ENCODE data around the gene NFIA.

The NFIA gene

DNA sequence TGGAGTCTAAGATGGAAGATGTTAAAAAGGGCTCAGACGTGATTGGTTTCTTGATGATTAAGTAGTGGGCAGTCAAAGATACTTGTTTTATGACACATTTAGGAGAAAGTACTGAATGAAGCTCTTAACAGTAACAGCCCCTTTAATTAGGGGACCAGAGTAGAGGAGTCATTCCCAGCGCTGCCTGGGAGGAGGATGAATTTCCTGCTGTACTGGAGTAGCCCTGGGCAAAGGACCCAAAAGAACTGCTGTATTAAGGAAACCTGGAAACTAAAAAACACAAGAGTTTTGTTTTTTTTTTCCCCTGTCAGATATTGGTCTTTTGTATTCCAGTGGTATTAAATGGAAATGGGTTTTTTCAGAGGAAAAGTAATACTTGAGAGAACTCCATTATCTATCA lies 126.5 kb downstream of the NFIA start:
- DNase-seq (ENCODE audit: low read depth in 2 of 3, low spot score in 2 of 3), result no peak

DNA sequence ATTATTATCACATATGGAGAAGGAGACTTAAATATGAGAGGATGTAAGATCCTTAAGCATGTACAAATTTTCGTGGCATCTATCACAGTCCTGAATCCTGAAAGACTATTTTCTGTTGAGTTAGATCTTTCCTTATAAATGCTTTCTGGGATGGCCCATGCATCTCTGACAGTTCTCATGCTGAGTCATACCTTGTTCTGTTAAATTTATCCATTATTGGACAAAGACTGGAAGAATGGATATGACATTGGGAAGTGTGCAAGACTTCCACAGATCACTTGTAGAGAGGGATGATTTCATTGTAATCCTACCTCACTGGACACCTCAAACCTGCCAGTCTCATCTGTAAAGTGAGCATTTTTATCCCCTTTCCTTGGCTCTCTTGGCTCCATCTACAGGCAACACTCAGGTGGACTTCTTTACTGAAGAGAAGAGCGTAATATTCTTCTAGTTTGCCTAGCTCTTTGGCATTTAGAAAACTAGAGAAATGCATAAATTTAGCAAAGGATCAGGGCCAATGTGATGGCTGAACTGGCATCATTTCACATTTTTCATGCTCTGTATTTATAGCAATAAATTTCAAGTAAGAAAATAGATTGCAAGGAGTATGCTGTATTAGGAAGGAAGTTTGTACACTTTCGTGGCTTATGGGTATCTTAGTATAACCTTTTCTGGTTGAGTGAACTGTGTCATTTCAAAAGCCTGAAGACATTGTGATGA lies 128.2 kb downstream of the NFIA start:
- DNase-seq (ENCODE audit: low read depth in 2 of 3, low spot score in 2 of 3), result no peak

DNA sequence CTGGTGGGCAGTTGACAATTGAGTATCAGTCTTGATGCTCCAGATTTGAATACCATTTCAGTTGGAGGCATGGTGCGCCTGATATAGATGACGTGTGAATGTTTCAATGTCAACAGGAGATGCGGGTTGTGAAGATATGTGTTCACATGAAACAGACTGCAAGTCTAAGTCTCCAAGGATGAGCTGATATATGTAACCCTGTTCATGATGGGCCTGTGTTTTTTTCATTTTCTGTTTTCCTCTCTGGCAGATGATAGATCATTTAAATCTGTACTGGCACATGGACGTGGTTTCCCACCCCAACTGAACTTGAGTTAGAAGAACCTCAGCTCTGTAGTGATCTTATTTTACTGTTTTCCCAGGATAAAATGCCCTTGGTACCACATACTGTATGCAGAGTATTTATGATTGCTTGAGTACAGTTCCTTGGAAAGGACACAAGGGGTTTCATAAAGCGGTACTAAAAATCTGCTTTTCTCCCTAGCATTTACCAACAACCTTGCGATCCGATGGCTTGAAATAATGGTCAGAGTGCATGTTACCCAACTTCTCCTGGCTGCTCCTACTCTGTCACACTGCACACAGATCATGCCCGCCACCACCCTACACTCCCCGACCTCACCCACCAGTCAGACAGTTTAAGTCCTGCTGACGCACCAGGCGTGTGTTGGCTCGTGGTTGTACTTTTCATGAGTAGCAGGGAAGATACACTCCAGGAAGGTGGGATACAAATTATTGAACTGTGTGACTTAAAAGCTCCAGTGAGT lies 131.1 kb downstream of the NFIA start:
- no peak for DNase-seq (ENCODE audit: low read depth in 2 of 3, low spot score in 2 of 3)

DNA sequence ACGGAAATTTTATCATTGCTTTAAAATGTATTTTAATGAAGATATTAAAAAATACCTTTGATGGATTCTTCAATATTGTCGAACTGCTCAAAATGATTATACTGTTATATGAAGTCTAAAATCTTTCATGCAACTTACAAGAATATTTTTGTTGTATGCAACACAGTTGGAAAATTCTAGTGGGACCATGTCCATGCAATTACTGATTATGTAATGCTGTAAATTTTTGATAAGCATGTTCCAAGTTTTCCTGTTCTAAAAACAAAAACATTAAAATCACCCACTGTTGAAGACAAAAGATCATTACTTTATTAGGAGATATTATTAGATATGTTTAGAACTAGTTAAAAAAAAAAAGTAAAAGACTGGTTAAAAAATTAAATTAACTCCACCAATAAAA lies 132.8 kb downstream of the NFIA start:
- DNase-seq (ENCODE audit: low read depth in 2 of 3, low spot score in 2 of 3), result no peak

DNA sequence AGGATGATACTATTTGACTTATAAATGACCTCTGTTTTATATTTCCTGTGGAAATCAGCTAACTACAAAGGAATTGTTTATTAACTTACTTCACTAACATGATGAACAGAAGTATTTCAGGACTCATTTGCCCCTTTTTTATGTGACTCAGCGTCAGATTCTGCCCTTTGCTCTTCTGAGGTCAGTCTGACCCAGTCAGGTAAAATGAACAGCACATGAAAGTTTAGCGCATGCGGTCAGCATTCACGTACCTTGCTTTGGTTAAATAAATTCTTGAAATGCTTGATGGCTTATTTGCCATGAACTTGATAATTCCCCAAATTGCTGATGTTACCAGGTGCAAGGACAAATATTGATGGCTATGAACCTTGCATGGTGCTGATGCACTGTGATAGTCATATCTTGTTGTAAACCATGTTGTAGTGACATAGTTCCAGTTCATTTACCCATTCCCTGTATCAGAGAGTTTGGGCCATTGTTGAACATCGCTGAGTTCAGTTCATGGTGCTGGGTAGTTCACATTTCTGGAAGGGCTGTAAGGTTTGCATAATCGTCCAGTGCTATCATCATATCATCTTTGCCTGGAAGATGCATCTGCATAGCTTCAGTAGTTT lies 133.4 kb downstream of the NFIA start:
- DNase-seq (ENCODE audit: low read depth in 2 of 3, low spot score in 2 of 3), result no peak

DNA sequence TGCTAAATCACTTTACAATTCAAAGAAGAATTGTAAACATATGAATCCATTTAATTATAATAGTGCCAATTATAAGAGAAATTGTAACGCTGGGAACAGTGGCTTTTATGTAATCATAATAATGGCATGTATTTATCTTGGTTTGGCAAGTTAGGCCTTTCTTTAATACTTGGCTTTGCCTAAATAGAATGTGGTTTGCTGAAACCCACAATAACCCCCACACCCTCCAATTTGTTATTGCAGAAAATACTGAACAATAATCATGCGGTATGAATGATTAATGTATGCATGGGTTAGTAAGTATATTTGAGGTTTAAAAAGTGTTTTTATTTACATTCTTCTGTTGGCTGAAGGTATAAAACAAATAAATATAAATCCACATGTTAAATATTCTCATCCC lies 138.2 kb downstream of the NFIA start:
- no peak for DNase-seq (ENCODE audit: low read depth in 2 of 3, low spot score in 2 of 3)

DNA sequence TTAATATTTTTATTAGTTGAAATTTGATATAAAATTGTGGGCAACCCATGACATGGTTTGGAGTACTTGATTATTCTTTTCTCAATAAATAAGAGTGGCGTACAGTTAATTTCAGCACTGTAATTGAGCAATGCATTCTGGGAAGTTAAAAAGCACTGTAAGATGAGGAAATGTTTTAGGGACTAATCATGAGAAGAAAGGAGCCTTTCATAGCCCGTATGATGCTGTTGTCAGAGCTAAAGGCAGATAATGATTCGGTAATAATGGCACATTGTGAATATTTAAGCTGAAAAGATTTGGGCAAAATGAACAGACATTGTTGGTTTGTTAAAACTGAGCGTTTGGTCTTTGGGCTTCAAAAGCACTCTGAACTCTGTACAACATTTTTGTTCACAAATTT lies 139.3 kb downstream of the NFIA start:
- no peak for DNase-seq (ENCODE audit: low read depth in 2 of 3, low spot score in 2 of 3)

DNA sequence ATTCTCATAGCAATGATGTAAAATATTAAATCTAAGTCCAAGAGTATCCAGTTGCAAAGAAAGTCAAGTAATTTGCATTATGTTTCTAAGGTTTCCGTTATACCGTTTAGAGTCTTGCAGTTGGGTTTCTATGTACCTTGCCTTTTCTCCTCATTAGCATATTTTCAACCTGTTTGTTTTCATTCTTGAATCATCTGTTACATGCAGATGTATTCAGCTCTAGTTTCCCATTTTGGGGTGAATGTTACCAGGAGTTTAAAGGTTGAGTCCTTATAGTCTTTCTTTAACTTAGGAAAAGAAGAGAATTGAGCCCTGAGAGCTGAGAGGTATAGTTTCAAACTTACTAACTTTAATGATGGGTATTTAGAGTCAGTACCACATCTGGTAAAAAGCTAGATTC lies 139.9 kb downstream of the NFIA start:
- no peak for DNase-seq (ENCODE audit: low read depth in 2 of 3, low spot score in 2 of 3)

DNA sequence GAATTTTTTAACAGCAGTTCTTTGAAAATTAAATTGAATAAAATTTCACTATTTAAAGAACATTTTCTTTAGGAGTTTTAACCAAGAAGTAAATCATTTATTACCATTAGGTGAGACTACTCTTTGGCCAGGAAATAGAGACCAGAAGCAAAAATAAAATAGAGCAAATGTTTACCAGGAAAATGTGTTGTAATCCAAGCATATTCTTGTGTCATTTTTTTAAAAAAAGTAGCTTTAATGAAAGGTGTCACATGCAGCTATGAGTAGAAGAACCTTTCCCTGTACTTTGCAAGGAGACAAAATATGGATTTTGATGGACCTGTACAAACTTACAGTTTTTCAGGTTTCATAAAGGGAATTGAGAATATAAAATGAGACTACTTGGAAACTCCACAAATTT lies 140.8 kb downstream of the NFIA start:
- no peak for DNase-seq (ENCODE audit: low read depth in 2 of 3, low spot score in 2 of 3)

DNA sequence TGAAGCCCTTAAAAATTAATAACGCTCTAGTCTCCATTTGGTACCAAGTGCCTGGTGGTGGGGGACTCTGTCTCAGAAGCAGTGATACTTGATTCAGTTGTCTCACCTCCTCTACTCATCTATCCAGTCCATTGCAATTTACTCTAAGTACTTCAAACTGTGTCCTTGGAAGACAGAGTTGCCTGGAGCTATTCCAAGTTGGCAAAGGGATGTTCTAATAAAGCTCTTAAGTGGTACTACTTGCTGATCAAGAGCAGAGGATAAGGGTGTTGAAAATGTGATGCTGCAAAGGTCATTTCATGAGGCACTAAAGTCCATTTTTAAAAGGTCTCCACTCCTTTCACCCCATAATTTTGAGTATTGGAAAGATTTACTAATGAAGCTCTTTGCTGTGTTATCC lies 142.2 kb downstream of the NFIA start:
- DNase-seq (ENCODE audit: low read depth in 2 of 3, low spot score in 2 of 3), result no peak

DNA sequence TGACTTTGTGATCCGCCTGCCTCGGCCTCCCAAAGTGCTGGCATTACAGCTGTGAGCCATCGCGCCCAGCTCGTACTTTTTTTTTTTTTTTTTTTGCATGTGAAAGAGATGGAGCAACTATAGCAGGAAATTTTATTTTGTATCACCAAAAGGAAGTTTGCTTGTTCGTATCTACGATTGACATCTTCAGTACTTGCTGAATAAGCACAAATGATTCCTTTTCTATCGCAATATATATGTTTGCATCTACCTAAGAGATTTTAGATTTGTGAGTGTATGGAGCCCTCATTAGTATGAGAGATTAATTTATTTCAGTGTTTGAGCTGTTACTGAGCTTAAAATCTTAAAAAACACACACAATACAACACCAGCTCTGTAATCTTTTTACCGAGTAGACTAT lies 143.1 kb downstream of the NFIA start:
- no peak for DNase-seq (ENCODE audit: low read depth in 2 of 3, low spot score in 2 of 3)

DNA sequence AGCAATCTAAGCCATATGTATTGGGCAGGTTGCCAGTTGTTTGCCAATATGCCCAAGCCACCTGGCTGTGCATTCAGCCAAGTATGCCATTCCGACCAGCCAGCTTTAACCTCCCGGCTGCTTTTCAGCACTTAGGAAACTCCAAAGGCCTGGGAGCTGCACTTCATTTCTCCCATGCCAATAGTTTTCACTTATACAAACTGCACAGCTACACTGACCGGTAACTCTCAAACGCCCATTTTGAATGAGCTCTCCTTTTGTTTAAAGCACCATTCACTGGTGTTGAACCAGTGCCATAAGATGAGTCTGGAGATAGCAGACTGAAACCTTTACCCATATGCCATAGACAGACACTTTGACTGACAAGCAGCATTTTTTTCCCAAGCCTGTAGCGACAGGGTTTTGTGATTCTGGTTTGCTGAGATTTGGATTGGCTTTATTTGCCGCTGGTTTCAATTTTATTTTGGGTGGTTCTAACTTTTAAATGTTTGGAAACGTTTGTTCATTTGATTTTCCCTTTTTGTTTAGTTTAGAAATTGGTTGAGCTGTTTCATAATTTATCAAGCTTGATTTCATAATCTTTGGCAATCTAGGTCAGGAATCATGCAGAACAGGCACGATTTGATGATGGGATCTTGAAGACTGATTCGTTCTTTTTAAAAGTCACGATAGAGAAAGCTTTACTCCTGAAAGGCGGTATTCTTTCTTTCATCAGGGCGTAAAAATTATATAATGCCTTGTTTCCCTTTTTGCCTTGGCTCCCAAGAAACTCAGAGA lies 144.6 kb downstream of the NFIA start:
- no peak for DNase-seq (ENCODE audit: low read depth in 2 of 3, low spot score in 2 of 3)

DNA sequence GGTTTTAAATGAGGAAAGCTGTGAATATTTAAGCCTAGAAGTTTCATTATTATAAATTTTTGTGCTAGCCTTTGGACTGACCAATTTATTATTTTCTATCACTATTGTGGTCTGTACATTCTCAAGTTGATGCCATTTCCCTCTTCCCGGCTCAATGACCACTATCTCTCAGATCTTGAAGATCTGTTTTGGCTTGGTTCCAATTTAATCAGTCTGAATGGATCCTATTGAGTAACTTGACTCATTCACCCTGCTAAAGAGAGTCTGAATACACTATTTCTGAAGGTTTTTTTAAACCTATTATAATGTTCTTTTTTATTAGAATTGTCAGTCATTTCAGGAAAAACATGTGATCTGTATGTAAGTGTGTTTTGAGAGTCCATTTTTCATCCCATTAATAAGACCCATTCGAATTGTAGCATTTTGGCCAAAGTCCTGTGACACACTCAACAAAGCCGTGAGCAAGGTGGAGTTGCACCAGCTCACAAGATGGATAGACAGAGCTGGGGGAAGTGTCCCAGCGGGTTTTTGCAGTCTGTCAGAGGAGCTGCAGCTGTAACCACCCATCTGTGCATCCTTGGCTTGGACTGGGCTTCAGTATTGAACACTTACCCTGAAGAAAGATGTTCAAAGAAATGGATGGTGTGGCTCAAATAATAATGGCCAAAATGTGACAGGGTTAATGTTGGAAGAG lies 145.6 kb downstream of the NFIA start:
- no peak for DNase-seq (ENCODE audit: low read depth in 2 of 3, low spot score in 2 of 3)

DNA sequence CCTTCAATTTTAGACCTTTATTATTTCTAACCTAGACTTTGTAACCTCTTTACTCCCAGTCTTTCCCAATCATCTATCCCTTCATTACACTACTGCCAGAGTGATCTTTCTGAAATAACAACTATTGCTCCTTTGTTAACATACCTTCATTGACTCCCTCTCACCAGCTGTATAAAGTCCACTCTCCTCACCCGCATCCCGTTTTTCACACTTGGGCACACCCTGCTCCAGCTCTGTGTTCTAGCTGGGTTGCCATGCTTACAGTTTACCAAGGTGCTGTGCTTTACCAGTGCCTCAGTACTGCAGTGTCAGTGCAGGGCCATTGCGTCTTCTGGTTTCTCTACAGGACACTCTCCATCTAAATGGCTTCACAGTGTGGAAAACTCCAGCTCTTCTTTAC lies 148.2 kb downstream of the NFIA start:
- no peak for DNase-seq (ENCODE audit: low read depth in 2 of 3, low spot score in 2 of 3)

DNA sequence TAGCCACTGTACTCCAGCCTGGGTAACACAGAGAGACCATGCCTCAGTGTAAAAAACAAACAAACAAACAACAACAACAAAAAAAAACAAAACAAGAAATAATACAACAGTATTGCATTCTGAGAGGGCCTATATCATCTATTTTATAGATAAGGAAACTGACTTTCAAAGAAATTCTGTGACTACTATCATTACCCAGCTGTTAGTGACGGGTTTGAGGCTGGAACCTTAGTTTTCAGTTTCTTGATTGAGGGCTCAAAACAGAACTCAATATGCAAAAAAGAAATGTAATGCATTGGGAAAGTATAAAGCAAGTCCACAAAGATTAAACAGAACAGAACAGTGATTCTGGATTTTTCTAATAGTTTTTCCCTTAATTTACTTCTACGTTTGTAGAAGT lies 149.4 kb downstream of the NFIA start:
- DNase-seq (ENCODE audit: low read depth in 2 of 3, low spot score in 2 of 3), result no peak

DNA sequence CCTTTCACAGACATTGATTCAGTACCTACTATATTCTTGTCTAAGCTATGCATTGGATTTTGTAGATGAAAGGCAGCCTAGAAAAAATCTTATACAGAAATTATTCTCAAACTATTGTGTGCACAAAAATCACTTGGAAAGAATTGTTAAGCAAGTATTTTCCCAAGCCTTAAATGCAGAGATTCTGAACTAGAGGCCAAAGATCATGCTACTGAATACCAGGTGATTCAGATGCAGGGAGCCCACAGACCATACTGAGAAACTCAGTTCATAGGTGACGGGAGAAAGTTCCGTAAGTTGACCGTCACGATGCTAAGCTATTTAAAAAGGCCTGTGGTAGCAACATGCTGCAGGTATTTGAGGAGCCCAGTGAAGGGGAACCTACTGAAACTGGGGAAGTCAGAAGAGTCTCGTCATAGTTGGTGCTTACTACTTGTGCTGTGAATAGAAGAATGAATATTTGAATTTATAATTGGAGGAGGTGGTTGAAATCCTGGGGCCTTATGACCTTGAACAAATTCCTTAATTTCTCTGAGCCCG lies 150.8 kb downstream of the NFIA start:
- DNase-seq (ENCODE audit: low read depth in 2 of 3, low spot score in 2 of 3), result no peak

DNA sequence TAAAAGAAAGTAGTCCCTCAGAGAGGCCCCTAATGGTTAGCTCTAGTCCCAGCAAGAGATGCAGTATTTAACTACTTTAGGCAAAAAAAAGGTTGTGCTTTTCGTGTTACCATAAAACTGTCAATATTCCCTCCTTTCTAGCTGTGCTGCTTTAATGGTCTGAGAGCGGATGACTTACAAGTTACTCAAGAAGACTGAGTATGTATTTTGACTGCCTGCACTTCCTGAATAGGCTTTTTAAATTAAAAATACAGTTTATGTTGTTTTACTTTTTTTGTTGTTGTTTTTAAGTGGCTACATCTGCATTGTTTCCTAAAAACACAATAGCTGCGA lies 152.2 kb downstream of the NFIA start:
- DNase-seq (ENCODE audit: low read depth in 2 of 3, low spot score in 2 of 3), result no peak

DNA sequence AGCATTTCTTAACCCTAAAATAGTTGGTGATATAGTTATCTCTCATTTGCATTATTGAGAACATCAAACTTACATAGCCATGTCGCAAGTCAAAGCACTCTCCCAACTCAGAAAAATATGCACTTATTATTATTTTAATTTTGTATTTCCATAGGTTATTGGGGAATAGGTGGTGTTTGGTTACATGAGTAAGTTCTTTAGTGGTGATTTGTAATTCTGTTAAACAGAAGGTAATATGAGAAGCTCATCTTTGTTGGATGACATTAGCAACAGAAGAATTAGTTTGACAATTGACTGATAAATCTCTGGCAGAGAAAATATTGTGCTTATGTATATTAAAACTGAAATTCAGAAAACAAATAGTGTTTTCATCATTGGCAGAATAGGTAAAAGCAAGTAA lies 154.8 kb downstream of the NFIA start:
- no peak for DNase-seq (ENCODE audit: low read depth in 2 of 3, low spot score in 2 of 3)

DNA sequence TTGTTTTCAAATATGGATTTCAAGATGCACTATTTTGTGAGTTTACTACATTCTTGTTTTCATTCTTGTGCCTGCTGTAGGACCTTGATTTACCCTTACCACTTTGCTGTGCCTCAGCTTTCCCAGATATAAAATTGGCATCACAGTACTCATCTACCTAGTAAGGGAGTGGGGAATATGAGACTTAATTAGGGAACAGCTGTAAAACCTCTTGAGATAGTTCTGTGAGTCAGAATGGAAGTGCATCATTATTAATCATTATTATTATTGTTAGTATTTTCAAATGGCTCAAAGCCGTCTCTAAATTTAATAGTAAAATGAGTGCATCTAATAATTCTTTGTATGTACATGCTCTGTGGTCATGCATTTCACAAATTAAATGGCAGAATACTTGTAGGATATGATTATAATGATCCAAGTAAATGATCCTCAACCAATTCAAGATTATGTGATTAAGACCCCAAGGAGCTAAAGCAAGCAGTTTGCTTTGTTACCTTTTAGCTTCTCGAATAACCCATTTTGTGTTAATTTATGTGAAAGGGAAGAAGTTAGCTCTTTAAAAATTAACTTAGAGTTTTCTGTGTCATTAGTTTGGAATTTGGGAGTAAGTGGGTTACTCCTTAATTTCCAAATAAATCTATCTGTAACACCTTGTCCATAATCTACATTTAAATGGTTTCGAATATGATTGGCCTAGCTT lies 155.4 kb downstream of the NFIA start:
- no peak for DNase-seq (ENCODE audit: low read depth in 2 of 3, low spot score in 2 of 3)

DNA sequence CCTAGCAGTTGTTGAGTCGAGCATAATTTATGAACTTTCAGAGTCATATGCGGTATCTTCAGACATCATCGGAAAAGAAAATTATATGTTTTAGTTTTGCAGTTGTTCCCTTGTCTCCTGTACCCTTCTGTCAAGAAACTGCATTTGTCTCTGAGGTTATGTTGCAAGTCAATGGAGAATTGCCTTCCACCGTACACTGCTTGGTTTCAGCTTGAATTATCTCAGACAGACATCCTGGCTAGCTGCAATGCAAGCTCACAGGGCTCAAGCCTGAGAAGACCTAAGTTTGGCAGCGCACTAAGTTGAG lies 156.0 kb downstream of the NFIA start:
- no peak for DNase-seq (ENCODE audit: low read depth in 2 of 3, low spot score in 2 of 3)

DNA sequence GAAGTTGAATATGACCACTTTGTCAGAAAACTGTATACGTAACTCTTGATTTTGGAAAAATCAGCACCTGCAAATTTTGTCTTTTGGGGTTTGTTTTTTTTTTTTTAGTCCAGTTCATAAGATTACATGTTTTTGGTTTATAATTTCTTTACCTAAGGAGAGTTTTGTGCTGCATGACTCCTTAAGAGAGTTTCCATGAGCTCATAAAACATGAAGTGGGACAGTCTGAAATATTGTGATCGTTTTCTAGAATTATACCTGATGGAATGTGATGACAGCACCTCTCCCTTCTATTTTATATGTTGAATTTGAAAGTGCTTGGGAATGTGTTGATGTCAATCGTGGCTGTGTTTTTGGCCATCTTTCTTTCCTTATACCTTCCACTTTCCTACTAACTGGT lies 158.5 kb downstream of the NFIA start:
- no peak for DNase-seq (ENCODE audit: low read depth in 2 of 3, low spot score in 2 of 3)

All from activated CD8-positive, alpha-beta memory T cell treated with anti-CD3 and anti-CD28 coated beads for 48 hours (primary cell).